ENCODE measurements around the gene SP140L.
"Not testable (repeated sequence)": the region's sequence is repeated elsewhere in the genome, so short reads cannot be mapped to it uniquely, and the experiment has no call there.

SP140L gene

GRCh38 chr2:230403746-230404145 is 76.8 kb downstream of the SP140L start:
- no peak overlapping the region for H3K4me2 ChIP-seq (ENCODE audit: low read length)
- H3K79me2 ChIP-seq (ENCODE audit: insufficient read depth, low read length) = no peaks in the 10 kb centered on the region
- no peak overlapping the region for H3K4me3 ChIP-seq (ENCODE audit: low read depth, low read length, poor library complexity, severe bottlenecking)
- no peaks in the 10 kb centered on the region for H3K27me3 ChIP-seq (ENCODE audit: insufficient read depth, low read length)
- TF ChIP-seq CTCF (IDR thresholded peaks at IDR 0.05; ENCODE audit: low read length) (no peak), EZH2 (IDR thresholded peaks at IDR 0.05; ENCODE audit: borderline replicate concordance, low read length) (no peak)
- no peaks in the 10 kb centered on the region for H4K20me1 ChIP-seq (ENCODE audit: insufficient read depth, low read length)
- H3F3A ChIP-seq (ENCODE audit: insufficient read depth, low read length) = no peaks in the 10 kb centered on the region
- no peaks in the 10 kb centered on the region for H3K9me3 ChIP-seq (ENCODE audit: low read length)
- no peak overlapping the region for H3K9ac ChIP-seq (ENCODE audit: low read length)
- H3K4me1 ChIP-seq (ENCODE audit: insufficient read depth, low read length, severe bottlenecking) = no peaks in the 10 kb centered on the region
- H2AFZ ChIP-seq (ENCODE audit: low read length) = no peak overlapping the region
- no peaks in the 10 kb centered on the region for H3K9me2 ChIP-seq (ENCODE audit: low read depth, low read length)
- H3K27ac ChIP-seq (ENCODE audit: low read depth, low read length, poor library complexity, severe bottlenecking) = no peak overlapping the region
- peaks cover 39% of the 10 kb centered on the region for H3K36me3 ChIP-seq (ENCODE audit: insufficient read depth, low read length)

- Histone ChIP-seq H3K27me3 (ENCODE audit: insufficient read depth, low read length) (no peaks in the 10 kb centered on the region), H2AFZ (ENCODE audit: low read length) (no peak overlapping the region), H3K4me1 (ENCODE audit: insufficient read depth, low read length, severe bottlenecking) (peaks cover 1% of the 10 kb centered on the region), H3K4me2 (ENCODE audit: low read length) (no peak overlapping the region), H3K9ac (ENCODE audit: low read length) (no peak overlapping the region), H3K4me3 (ENCODE audit: low read depth, low read length, poor library complexity, severe bottlenecking) (no peak overlapping the region), H3K27ac (ENCODE audit: low read depth, low read length, poor library complexity, severe bottlenecking) (no peak overlapping the region), H3F3A (ENCODE audit: insufficient read depth, low read length) (no peaks in the 10 kb centered on the region), H3K79me2 (ENCODE audit: insufficient read depth, low read length) (no peaks in the 10 kb centered on the region), H3K36me3 (ENCODE audit: insufficient read depth, low read length) (peaks cover 27% of the 10 kb centered on the region), H3K9me3 (ENCODE audit: low read length) (no peaks in the 10 kb centered on the region), H4K20me1 (ENCODE audit: insufficient read depth, low read length) (no peaks in the 10 kb centered on the region), H3K9me2 (ENCODE audit: low read depth, low read length) (no peaks in the 10 kb centered on the region)
- TF ChIP-seq CTCF (IDR thresholded peaks at IDR 0.05; ENCODE audit: low read length) (no peak), EZH2 (IDR thresholded peaks at IDR 0.05; ENCODE audit: borderline replicate concordance, low read length) (no peak)
Observed at GRCh38 chr2:230405824-230406223, 78.8 kb downstream of the SP140L start.

GRCh38 chr2:230408244-230408842 is 81.3 kb downstream of the SP140L start:
- H3K36me3 ChIP-seq (ENCODE audit: insufficient read depth, low read length) = peaks cover 18% of the 10 kb centered on the region
- H3K4me3 ChIP-seq (ENCODE audit: low read depth, low read length, poor library complexity, severe bottlenecking) = no peak overlapping the region
- H3K79me2 ChIP-seq (ENCODE audit: insufficient read depth, low read length) = no peaks in the 10 kb centered on the region
- H4K20me1 ChIP-seq (ENCODE audit: insufficient read depth, low read length) = no peaks in the 10 kb centered on the region
- no peaks in the 10 kb centered on the region for H3K9me2 ChIP-seq (ENCODE audit: low read depth, low read length)
- H3K4me2 ChIP-seq (ENCODE audit: low read length) = no peak overlapping the region
- peaks cover 23% of the 10 kb centered on the region for H3K4me1 ChIP-seq (ENCODE audit: insufficient read depth, low read length, severe bottlenecking)
- no peaks in the 10 kb centered on the region for H3K9me3 ChIP-seq (ENCODE audit: low read length)
- no peak overlapping the region for H2AFZ ChIP-seq (ENCODE audit: low read length)
- H3K27ac ChIP-seq (ENCODE audit: low read depth, low read length, poor library complexity, severe bottlenecking) = no peak overlapping the region
- no peaks in the 10 kb centered on the region for H3F3A ChIP-seq (ENCODE audit: insufficient read depth, low read length)
- TF ChIP-seq EZH2 (IDR thresholded peaks at IDR 0.05; ENCODE audit: borderline replicate concordance, low read length) (no peak), CTCF (IDR thresholded peaks at IDR 0.05; ENCODE audit: low read length) (no peak)
- H3K27me3 ChIP-seq (ENCODE audit: insufficient read depth, low read length) = no peaks in the 10 kb centered on the region
- H3K9ac ChIP-seq (ENCODE audit: low read length) = no peak overlapping the region

- H3K4me3 ChIP-seq (ENCODE audit: low read depth, low read length, poor library complexity, severe bottlenecking); H3K9me2 ChIP-seq (ENCODE audit: low read depth, low read length); H3F3A ChIP-seq (ENCODE audit: insufficient read depth, low read length); H3K27me3 ChIP-seq (ENCODE audit: insufficient read depth, low read length); H3K27ac ChIP-seq (ENCODE audit: low read depth, low read length, poor library complexity, severe bottlenecking); H3K79me2 ChIP-seq (ENCODE audit: insufficient read depth, low read length); H4K20me1 ChIP-seq (ENCODE audit: insufficient read depth, low read length); H3K4me2 ChIP-seq (ENCODE audit: low read length); H3K9ac ChIP-seq (ENCODE audit: low read length); H2AFZ ChIP-seq (ENCODE audit: low read length); H3K9me3 ChIP-seq (ENCODE audit: low read length): not testable (repeated sequence)
- Histone ChIP-seq H3K4me1 (ENCODE audit: insufficient read depth, low read length, severe bottlenecking) (peaks cover 31% of the 10 kb centered on the region), H3K36me3 (ENCODE audit: insufficient read depth, low read length) (peaks cover 11% of the 10 kb centered on the region; the same call in 1 of the 2 replicates)
Observed at GRCh38 chr2:230409316-230409715, 82.3 kb downstream of the SP140L start.
